Gastrocnemius medialis (tissue), 4 donors: ENCODE results near the gene TMEM45B. TPM values are rescaled to one million over a fixed set of nuclear protein-coding genes. Genes with fewer than 3 reads are reported as not detected.
"Not testable (repeated sequence)": the region's sequence is repeated elsewhere in the genome, so short reads cannot be mapped to it uniquely, and the experiment has no call there.

Source experiments
- ATAC-seq, 2 donors: fragments of 150-250 bp; one replicate each; pipeline ENCODE4 v1.9.1; 2016
- DNase-seq, 2 donors: peaks; one replicate each; pipeline ENCODE4 v3.0.0-alpha.2; 2019
- H3K27ac ChIP-seq, 4 donors: fragments of 200-600 bp; sonication (generic); 1 replicate in 1 of 4; 2 replicates in 3 of 4; pipeline ENCODE4 v1.5.1; 2016 to 2018; ENCODE audit warnings: mild to moderate bottlenecking in 2 of 4, moderate library complexity in 1 of 4
- H3K27me3 ChIP-seq, 3 donors: fragments of 200-600 bp; sonication (generic) in 2 of 3; 1 replicate in 1 of 3; 2 replicates in 2 of 3; pipeline versions ENCODE4 v1.5.1 to v1.6.0; 2016 to 2019; ENCODE audit warnings: mild to moderate bottlenecking in 1 of 3, moderate library complexity in 1 of 3
- H3K36me3 ChIP-seq, 2 donors: fragments of 200-600 bp; sonication (generic) in 1 of 2; one replicate each; pipeline ENCODE4 v1.5.1; 2017 to 2018
- H3K4me1 ChIP-seq, 2 donors: fragments of 200-600 bp; sonication (generic) in 1 of 2; one replicate each; pipeline ENCODE4 v1.5.1; 2016 to 2017; ENCODE audit warnings: mild to moderate bottlenecking in 2 of 2
- H3K4me3 ChIP-seq, 4 donors: fragments of 200-600 bp; sonication (generic) in 3 of 4; 1 replicate in 1 of 4; 2 replicates in 3 of 4; pipeline ENCODE4 v1.5.1; 2016 to 2019; ENCODE audit warnings: mild to moderate bottlenecking in 2 of 4
- H3K9me3 ChIP-seq, 3 donors: fragments of 200-600 bp; sonication (generic) in 2 of 3; 1 replicate in 1 of 3; 2 replicates in 2 of 3; pipeline ENCODE4 v1.5.1; 2016 to 2019
- CTCF ChIP-seq, 5 experiments: fragments of 450-650 bp in 3 of 5; fragments of 200-600 bp in 2 of 5; sonication (generic) in 2 of 5; IDR thresholded peaks in 4 of 5; conservative IDR thresholded peaks in 1 of 5; 1 replicate in 4 of 5; 2 replicates in 1 of 5; pipeline ENCODE4 v1.5.1; 2016 to 2019; ENCODE audit warnings: antibody characterized with exemption in 5 of 5, mild to moderate bottlenecking in 3 of 5, moderate library complexity in 3 of 5
- POLR2A ChIP-seq, 2 donors: fragments of 450-650 bp; IDR thresholded peaks; one replicate each; pipeline ENCODE4 v1.6.1; 2017; ENCODE audit warnings: antibody characterized with exemption in 2 of 2, mild to moderate bottlenecking in 2 of 2, moderate library complexity in 2 of 2
- in situ Hi-C, 4 donors: fragments of 200-750 bp; cut with MboI; loops; one replicate each; pipeline versions ENCODE4 v1.15.0 to v1.8.0; 2017; ENCODE audit warnings: low sequenced_read_pairs in 4 of 4
- intact Hi-C: fragments of 100-400 bp; cut with DNase I; formaldehyde crosslinking; loops from one replicate; pipeline ENCODE4 v1.15.1; 2023; ENCODE audit warnings: low total_unique reads
- total RNA-seq, 4 donors: library from RNA; depleted of rRNA; stranded (reverse); fragments of >200 nt; gene quantifications; one replicate each; pipeline versions ENCODE4 v1.1.0 to v1.2.3, GENCODE V29; 2016

TMEM45B gene
- total RNA-seq, 4 donors from 2014 or later: 1.0 TPM; not detected in 3

- no peak for TF ChIP-seq CTCF (IDR thresholded peaks at IDR 0.05 in 4 of 5, conservative IDR thresholded peaks at IDR 0.05 in 1 of 5)
- TF ChIP-seq POLR2A (IDR thresholded peaks at IDR 0.05): no peak
- in situ Hi-C loops (no loop called here), intact Hi-C loops (loop anchor here (5.0 kb wide), 1 partner anchor 392 kb away; no protein-coding TSS in a partner anchor)
- H3K27me3 ChIP-seq: peaks cover 6 to 25% (median 10%) of the 10 kb centered on the region in 3 donors
- H3K9me3 ChIP-seq: no peaks in the 10 kb centered on the region
- ATAC-seq: no peak
- no peak overlapping the region for H3K4me3 ChIP-seq
- no peak overlapping the region for H3K27ac ChIP-seq
- H3K36me3 ChIP-seq: no peaks in the 10 kb centered on the region
- H3K4me1 ChIP-seq: no peaks in the 10 kb centered on the region
- no peak for DNase-seq
Observed at GRCh38 chr11:129814244-129815014, 1.2 kb upstream of the TMEM45B start.

- in situ Hi-C loops: no loop called here
- H3K36me3 ChIP-seq: no peaks in the 10 kb centered on the region
Observed at GRCh38 chr11:129817534-129818051, 1.9 kb downstream of the TMEM45B start.

GRCh38 chr11:129818236-129818635, 2.6 kb downstream of the TMEM45B start:
- in situ Hi-C loops, H3K9me3 ChIP-seq, H3K4me3 ChIP-seq, H3K36me3 ChIP-seq, H3K4me1 ChIP-seq, DNase-seq, ATAC-seq, H3K27ac ChIP-seq: not testable (repeated sequence)
- intact Hi-C loops: loop anchor here (5.0 kb wide), 1 partner anchor 396 kb away; no protein-coding TSS in a partner anchor
- peaks cover 10 to 28% (median 11%) of the 10 kb centered on the region in 3 donors for H3K27me3 ChIP-seq

More at GRCh38 chr11:129817534-129818051, 1.9 kb downstream of the TMEM45B start:
- no peak for DNase-seq
- no peak overlapping the region for H3K4me3 ChIP-seq
- no peak for ATAC-seq
- H3K27ac ChIP-seq: no peak overlapping the region
- no peaks in the 10 kb centered on the region for H3K4me1 ChIP-seq
- H3K9me3 ChIP-seq: no peaks in the 10 kb centered on the region
- intact Hi-C loops: loop anchor here (5.0 kb wide), 1 partner anchor 395 kb away; no protein-coding TSS in a partner anchor
- peaks cover 10 to 28% (median 11%) of the 10 kb centered on the region in 3 donors for H3K27me3 ChIP-seq
- TF ChIP-seq POLR2A (IDR thresholded peaks at IDR 0.05) (no peak), CTCF (IDR thresholded peaks at IDR 0.05 in 4 of 5, conservative IDR thresholded peaks at IDR 0.05 in 1 of 5) (no peak)

GRCh38 chr11:129819237-129819636, 3.6 kb downstream of the TMEM45B start:
- Histone ChIP-seq H3K36me3 (no peaks in the 10 kb centered on the region), H3K4me3 (no peak overlapping the region), H3K27me3 (peaks cover 10 to 28% (median 11%) of the 10 kb centered on the region in 3 donors), H3K9me3 (no peaks in the 10 kb centered on the region), H3K4me1 (no peaks in the 10 kb centered on the region), H3K27ac (no peak overlapping the region)
- intact Hi-C loops: loop anchor here (5.0 kb wide), 1 partner anchor 397 kb away; no protein-coding TSS in a partner anchor
- in situ Hi-C loops: no loop called here
- TF ChIP-seq POLR2A (IDR thresholded peaks at IDR 0.05) (no peak), CTCF (IDR thresholded peaks at IDR 0.05 in 4 of 5, conservative IDR thresholded peaks at IDR 0.05 in 1 of 5) (no peak)
- ATAC-seq (no peak), DNase-seq (no peak)

GRCh38 chr11:129820228-129820627, 4.6 kb downstream of the TMEM45B start:
- H3K4me1 ChIP-seq, H3K27ac ChIP-seq, intact Hi-C loops, H3K9me3 ChIP-seq, H3K4me3 ChIP-seq, H3K36me3 ChIP-seq, DNase-seq, in situ Hi-C loops, ATAC-seq: not testable (repeated sequence)
- peaks cover 10 to 28% (median 11%) of the 10 kb centered on the region in 3 donors for H3K27me3 ChIP-seq

GRCh38 chr11:129823281-129823680, 7.6 kb downstream of the TMEM45B start:
- H3K4me1 ChIP-seq: not testable (repeated sequence)

GRCh38 chr11:129823799-129824198, 8.2 kb downstream of the TMEM45B start:
- H3K36me3 ChIP-seq, H3K9me3 ChIP-seq, ATAC-seq, H3K27me3 ChIP-seq, in situ Hi-C loops, intact Hi-C loops, H3K27ac ChIP-seq, H3K4me3 ChIP-seq, DNase-seq, H3K4me1 ChIP-seq: not testable (repeated sequence)

More at GRCh38 chr11:129823281-129823680, 7.6 kb downstream of the TMEM45B start:
- peaks cover 0 to 11% (median 5%) of the 10 kb centered on the region in 3 donors for H3K27me3 ChIP-seq
- H3K9me3 ChIP-seq, H3K4me3 ChIP-seq, DNase-seq, in situ Hi-C loops, H3K27ac ChIP-seq, H3K36me3 ChIP-seq, intact Hi-C loops, ATAC-seq: not testable (repeated sequence)
